Nephron progenitor cell (in vitro differentiated cells): Measurements from ENCODE around the gene PRELID3B.

Source experiments
- DNase-seq: peaks from one replicate; pipeline ENCODE4 v3.0.0; 2021
- H3K27ac Mint-ChIP-seq: 2 replicates; pipeline ENCODE4 v1.8.0; 2021; ENCODE audit warnings: mild to moderate bottlenecking, moderate library complexity, mixed read lengths
- H3K27me3 Mint-ChIP-seq: 2 replicates; pipeline ENCODE4 v1.8.0; 2021; ENCODE audit warnings: mild to moderate bottlenecking, low read depth, mixed read lengths; ENCODE audit not compliant: poor library complexity
- H3K36me3 Mint-ChIP-seq: 2 replicates; pipeline ENCODE4 v1.8.0; 2021; ENCODE audit warnings: low read depth, mixed read lengths
- H3K4me1 Mint-ChIP-seq: 2 replicates; pipeline ENCODE4 v1.8.0; 2021; ENCODE audit warnings: mixed read lengths
- H3K4me3 Mint-ChIP-seq: 2 replicates; pipeline ENCODE4 v1.8.0; 2021; ENCODE audit warnings: mild to moderate bottlenecking, moderate library complexity, mixed read lengths
- H3K9me3 Mint-ChIP-seq: 2 replicates; pipeline ENCODE4 v1.8.0; 2021; ENCODE audit warnings: mild to moderate bottlenecking, moderate library complexity, mixed read lengths
- TF ChIP-seq, protein P1 (sequence below): fragments of 200-600 bp; sonication (generic); IDR thresholded peaks from 2 replicates; pipeline ENCODE4 v1.5.0; 2021; ENCODE audit warnings: antibody characterized with exemption

Gene PRELID3B

DNA sequence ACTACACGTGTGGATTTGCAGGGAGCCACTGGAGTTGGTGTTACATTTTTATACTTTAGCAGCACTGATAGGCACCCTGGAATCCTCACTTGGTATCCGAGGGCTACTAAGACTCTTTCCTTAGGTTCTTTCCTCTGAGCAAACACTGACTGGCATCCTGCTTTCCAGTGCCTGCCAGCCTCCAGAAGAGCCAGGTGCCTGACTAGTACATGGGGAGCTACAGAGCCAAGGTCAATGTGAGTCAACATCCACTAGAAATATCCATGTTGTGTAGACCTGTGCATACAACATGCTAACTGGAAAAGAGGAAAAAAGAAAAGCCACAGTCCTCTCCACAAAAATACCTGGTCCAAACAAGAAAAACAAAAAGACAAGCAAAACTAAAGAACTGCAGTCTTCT, 17.5 kb downstream of the PRELID3B start:
- peaks cover 58% of the 10 kb centered on the region for H3K4me1 Mint-ChIP-seq
- TF ChIP-seq, protein P1, sequence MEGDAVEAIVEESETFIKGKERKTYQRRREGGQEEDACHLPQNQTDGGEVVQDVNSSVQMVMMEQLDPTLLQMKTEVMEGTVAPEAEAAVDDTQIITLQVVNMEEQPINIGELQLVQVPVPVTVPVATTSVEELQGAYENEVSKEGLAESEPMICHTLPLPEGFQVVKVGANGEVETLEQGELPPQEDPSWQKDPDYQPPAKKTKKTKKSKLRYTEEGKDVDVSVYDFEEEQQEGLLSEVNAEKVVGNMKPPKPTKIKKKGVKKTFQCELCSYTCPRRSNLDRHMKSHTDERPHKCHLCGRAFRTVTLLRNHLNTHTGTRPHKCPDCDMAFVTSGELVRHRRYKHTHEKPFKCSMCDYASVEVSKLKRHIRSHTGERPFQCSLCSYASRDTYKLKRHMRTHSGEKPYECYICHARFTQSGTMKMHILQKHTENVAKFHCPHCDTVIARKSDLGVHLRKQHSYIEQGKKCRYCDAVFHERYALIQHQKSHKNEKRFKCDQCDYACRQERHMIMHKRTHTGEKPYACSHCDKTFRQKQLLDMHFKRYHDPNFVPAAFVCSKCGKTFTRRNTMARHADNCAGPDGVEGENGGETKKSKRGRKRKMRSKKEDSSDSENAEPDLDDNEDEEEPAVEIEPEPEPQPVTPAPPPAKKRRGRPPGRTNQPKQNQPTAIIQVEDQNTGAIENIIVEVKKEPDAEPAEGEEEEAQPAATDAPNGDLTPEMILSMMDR, result no peak

DNA sequence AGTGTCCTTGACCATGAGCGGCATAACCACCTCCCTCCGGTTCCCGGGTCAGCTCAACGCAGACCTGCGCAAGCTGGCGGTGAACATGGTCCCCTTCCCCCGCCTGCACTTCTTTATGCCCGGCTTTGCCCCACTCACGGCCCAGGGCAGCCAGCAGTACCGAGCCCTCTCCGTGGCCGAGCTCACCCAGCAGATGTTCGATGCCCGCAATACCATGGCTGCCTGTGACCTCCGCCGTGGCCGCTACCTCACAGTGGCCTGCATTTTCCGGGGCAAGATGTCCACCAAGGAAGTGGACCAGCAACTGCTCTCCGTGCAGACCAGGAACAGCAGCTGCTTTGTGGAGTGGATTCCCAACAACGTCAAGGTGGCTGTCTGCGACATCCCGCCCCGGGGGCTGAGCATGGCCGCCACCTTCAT, 18.5 kb downstream of the PRELID3B start:
- H3K4me1 Mint-ChIP-seq, result peaks cover 48% of the 10 kb centered on the region
- H3K36me3 Mint-ChIP-seq, result peaks cover 48% of the 10 kb centered on the region
- TF ChIP-seq, protein P1, result no peak
- peaks cover 3% of the 10 kb centered on the region for H3K27me3 Mint-ChIP-seq
- no peaks in the 10 kb centered on the region for H3K9me3 Mint-ChIP-seq
- DNase-seq, result no peak
- H3K27ac Mint-ChIP-seq, result no peak overlapping the region
- no peak overlapping the region for H3K4me3 Mint-ChIP-seq

More for the DNA sequence above, 17.5 kb downstream of the PRELID3B start:
- Mint-ChIP-seq H3K9me3 (no peaks in the 10 kb centered on the region), H3K36me3 (peaks cover 55% of the 10 kb centered on the region), H3K4me3 (no peak overlapping the region), H3K27me3 (peaks cover 3% of the 10 kb centered on the region), H3K27ac (no peak overlapping the region)
- no peak for DNase-seq

DNA sequence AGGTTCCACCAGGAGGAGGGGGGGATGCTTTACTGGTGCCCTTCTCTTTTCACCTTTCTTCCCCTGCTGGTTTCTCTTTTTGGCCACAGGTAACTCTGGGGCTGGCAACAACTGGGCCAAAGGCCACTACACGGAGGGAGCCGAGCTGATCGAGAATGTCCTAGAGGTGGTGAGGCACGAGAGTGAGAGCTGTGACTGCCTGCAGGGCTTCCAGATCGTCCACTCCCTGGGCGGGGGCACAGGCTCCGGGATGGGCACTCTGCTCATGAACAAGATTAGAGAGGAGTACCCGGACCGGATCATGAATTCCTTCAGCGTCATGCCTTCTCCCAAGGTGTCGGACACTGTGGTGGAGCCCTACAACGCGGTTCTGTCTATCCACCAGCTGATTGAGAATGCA, 19.0 kb downstream of the PRELID3B start:
- Mint-ChIP-seq H3K27me3 (peaks cover 3% of the 10 kb centered on the region), H3K4me1 (peaks cover 43% of the 10 kb centered on the region), H3K36me3 (peaks cover 48% of the 10 kb centered on the region), H3K4me3 (no peak overlapping the region), H3K27ac (no peak overlapping the region), H3K9me3 (no peaks in the 10 kb centered on the region)
- DNase-seq, result no peak
- TF ChIP-seq, protein P1, result no peak

GRCh38 chr20:59022754-59023153, 19.8 kb downstream of the PRELID3B start:
- no peak overlapping the region for H3K4me3 Mint-ChIP-seq

DNA sequence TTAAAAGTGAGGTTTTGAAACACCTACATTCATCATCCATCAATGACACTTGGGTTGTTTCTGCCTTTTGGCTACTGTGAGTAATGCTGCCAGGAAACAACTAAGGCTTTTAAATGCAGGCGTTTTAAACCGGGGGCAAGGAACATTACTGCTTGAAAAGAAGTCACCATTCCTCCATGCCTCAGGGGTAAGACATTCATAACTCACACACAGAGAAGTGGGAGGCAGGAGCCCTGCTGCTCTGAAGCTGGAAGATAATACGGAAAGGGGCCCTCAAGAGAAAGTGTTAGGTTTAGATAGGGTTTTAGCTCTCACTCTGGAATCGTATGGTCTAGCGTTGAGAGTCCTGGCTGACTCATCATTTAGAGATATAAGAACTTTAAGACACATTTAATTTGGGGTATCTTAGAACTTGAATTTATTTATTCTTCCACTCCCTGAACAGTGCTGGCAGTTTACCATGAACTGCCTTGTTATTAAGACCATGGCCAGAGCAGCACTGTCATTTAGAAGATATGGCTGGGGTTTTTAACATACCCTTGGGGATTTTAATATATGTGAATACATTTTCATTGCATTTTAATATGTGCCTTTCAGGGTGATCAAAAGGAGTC, 21.5 kb downstream of the PRELID3B start:
- TF ChIP-seq, protein P1, result no peak
- H3K4me3 Mint-ChIP-seq, result no peak overlapping the region
- peak overlapping the region; percentile 88 for H3K27ac Mint-ChIP-seq
- peaks cover 12% of the 10 kb centered on the region for H3K27me3 Mint-ChIP-seq
- DNase-seq, result no peak
- H3K36me3 Mint-ChIP-seq, result peaks cover 36% of the 10 kb centered on the region
- H3K9me3 Mint-ChIP-seq, result no peaks in the 10 kb centered on the region
- H3K4me1 Mint-ChIP-seq, result peaks cover 39% of the 10 kb centered on the region

More at GRCh38 chr20:59022754-59023153, 19.8 kb downstream of the PRELID3B start:
- TF ChIP-seq, protein P1, result no peak
- Mint-ChIP-seq H3K4me1 (peaks cover 36% of the 10 kb centered on the region), H3K9me3 (no peaks in the 10 kb centered on the region), H3K36me3 (peaks cover 48% of the 10 kb centered on the region), H3K27ac (peak overlapping the region; percentile 69), H3K27me3 (peaks cover 3% of the 10 kb centered on the region)
- DNase-seq, result no peak

DNA sequence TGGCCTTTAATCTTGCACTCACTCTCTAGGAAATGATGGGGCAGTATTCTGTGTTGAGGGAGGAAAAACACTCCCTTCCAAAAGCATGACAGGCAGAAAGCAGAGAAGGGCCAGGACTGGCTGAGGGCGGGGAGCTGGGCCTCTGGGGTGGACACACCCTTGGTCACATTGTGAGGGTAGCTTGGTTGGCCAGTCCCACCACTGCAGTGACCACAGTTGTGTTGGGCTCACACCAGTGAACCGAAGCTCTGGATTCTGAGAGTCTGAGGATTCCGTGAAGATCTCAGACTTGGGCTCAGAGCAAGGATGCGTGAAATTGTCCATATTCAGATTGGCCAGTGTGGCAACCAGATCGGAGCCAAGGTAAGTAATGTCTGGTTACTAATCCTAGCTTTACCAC, 23.4 kb downstream of the PRELID3B start, which contains the start of gene TUBB1:
Gene TUBB1 (plus strand): TSS at position 213 of the 400 bp plus-strand sequence. CDS start 94 bp downstream, at position 307.
- Mint-ChIP-seq H3K27ac (peak within 1 kb of the TSS; percentile 81), H3K4me3 (no peak within 1 kb of the TSS), H3K36me3 (peaks cover 21% of the 10 kb centered on the region), H3K4me1 (peaks cover 41% of the 10 kb centered on the region), H3K27me3 (peaks cover 12% of the 10 kb centered on the region), H3K9me3 (no peaks in the 10 kb centered on the region)
- TF ChIP-seq, protein P1, result no peak
- DNase-seq, result no peak
